DND-41 (cell line): Measurements from ENCODE around the gene ZNF195.

Experiments used
- ATAC-seq: fragments of 200-7000 bp; cut with Tn5 transposase; 3 replicates; pipeline ENCODE4 v1.9.1; 2021; ENCODE audit warnings: low read depth; ENCODE audit not compliant: insufficient read depth
- DNase-seq: peaks from one replicate; pipeline ENCODE4 v3.0.0-alpha.2; 2020
- H2AFZ ChIP-seq: 2 replicates; pipeline ENCODE4 v1.6.0; 2012; ENCODE audit warnings: low read depth, low read length
- H3K27ac ChIP-seq: 2 replicates; pipeline ENCODE4 v1.5.1; 2012; ENCODE audit warnings: low read length, inconsistent platforms
- H3K27me3 ChIP-seq: fragments of 200-600 bp; sonication (generic); 2 replicates; pipeline ENCODE4 v1.6.0; 2012; ENCODE audit warnings: low read length, mild to moderate bottlenecking, inconsistent platforms; ENCODE audit not compliant: insufficient read depth, poor library complexity
- H3K36me3 ChIP-seq: 2 replicates; pipeline ENCODE4 v1.5.1; 2012; ENCODE audit warnings: low read length, inconsistent platforms; ENCODE audit not compliant: insufficient read depth
- H3K4me1 ChIP-seq: 2 replicates; pipeline ENCODE4 v1.5.1; 2012; ENCODE audit warnings: mild to moderate bottlenecking, low read length; ENCODE audit not compliant: insufficient read depth
- H3K4me2 ChIP-seq: 2 replicates; pipeline ENCODE4 v1.6.0; 2012; ENCODE audit warnings: mild to moderate bottlenecking, moderate library complexity, low read length, inconsistent platforms; ENCODE audit not compliant: insufficient read depth
- H3K4me3 ChIP-seq, 2 experiments: fragments of 200-600 bp in 1 of 2; shearing (Covaris generic) in 1 of 2; 2 replicates each; pipeline ENCODE4 v1.5.1; 2012 to 2016; ENCODE audit warnings: inconsistent platforms in 2 of 2, low read length in 2 of 2, mild to moderate bottlenecking in 2 of 2, low read depth in 1 of 2, moderate library complexity in 1 of 2
- H3K79me2 ChIP-seq: 2 replicates; pipeline ENCODE4 v1.6.0; 2012; ENCODE audit warnings: low read length, inconsistent platforms; ENCODE audit not compliant: insufficient read depth
- H3K9ac ChIP-seq: 2 replicates; pipeline ENCODE4 v1.6.0; 2012; ENCODE audit warnings: low read depth, mild to moderate bottlenecking, inconsistent platforms, low read length, moderate library complexity
- H3K9me3 ChIP-seq: 2 replicates; pipeline ENCODE4 v1.5.1; 2012; ENCODE audit warnings: low read length, moderate library complexity, mild to moderate bottlenecking, inconsistent platforms; ENCODE audit not compliant: insufficient read depth, severe bottlenecking
- H4K20me1 ChIP-seq: 2 replicates; pipeline ENCODE4 v1.6.0; 2012; ENCODE audit warnings: low read length; ENCODE audit not compliant: insufficient read depth
- CTCF ChIP-seq: IDR thresholded peaks from 2 replicates; pipeline ENCODE4 v1.5.1; 2012; ENCODE audit warnings: borderline replicate concordance, low read length, moderate library complexity, mild to moderate bottlenecking; ENCODE audit not compliant: poor library complexity, severe bottlenecking; ENCODE audit errors: extremely low read depth
- EZH2 ChIP-seq: IDR thresholded peaks from 3 replicates; pipeline ENCODE4 v1.6.1; 2012; ENCODE audit warnings: borderline replicate concordance, low read depth, mild to moderate bottlenecking, moderate library complexity, low read length, inconsistent platforms; ENCODE audit not compliant: severe bottlenecking

The ZNF195 gene

GRCh38 chr11:3370311-3370870 is 8.6 kb downstream of the ZNF195 start:
- ATAC-seq (no peak), DNase-seq (no peak)
- H3K36me3 ChIP-seq = peaks cover 95% of the 10 kb centered on the region
- H4K20me1 ChIP-seq = peaks cover 25% of the 10 kb centered on the region; the same call in 1 of the 2 replicates
- no peak overlapping the region for H3K9ac ChIP-seq
- no peak overlapping the region for H3K4me2 ChIP-seq
- H3K9me3 ChIP-seq = peaks cover 16% of the 10 kb centered on the region
- TF ChIP-seq EZH2 (no peak), CTCF (no peak)
- peaks cover 59% of the 10 kb centered on the region for H3K79me2 ChIP-seq
- H3K27ac ChIP-seq = no peak overlapping the region
- H2AFZ ChIP-seq = no peak overlapping the region
- peaks cover 16% of the 10 kb centered on the region for H3K4me1 ChIP-seq
- H3K27me3 ChIP-seq = no peaks in the 10 kb centered on the region
- H3K4me3 ChIP-seq = no peak overlapping the region

- Histone ChIP-seq H3K9ac (no peak overlapping the region), H3K4me3 (no peak overlapping the region), H3K4me1 (peaks cover 7% of the 10 kb centered on the region; the same call in 1 of the 2 replicates), H3K27ac (no peak overlapping the region), H3K79me2 (peaks cover 52% of the 10 kb centered on the region), H2AFZ (no peak overlapping the region), H3K27me3 (no peaks in the 10 kb centered on the region), H4K20me1 (peaks cover 16% of the 10 kb centered on the region; the same call in 1 of the 2 replicates), H3K4me2 (no peak overlapping the region), H3K36me3 (peaks cover 96% of the 10 kb centered on the region), H3K9me3 (peaks cover 23% of the 10 kb centered on the region)
- DNase-seq (no peak), ATAC-seq (no peak)
- TF ChIP-seq CTCF (no peak), EZH2 (no peak)
Measured at GRCh38 chr11:3369366-3369765, 9.6 kb downstream of the ZNF195 start.

- Histone ChIP-seq H3K79me2 (peaks cover 46% of the 10 kb centered on the region), H3K9me3 (peaks cover 33% of the 10 kb centered on the region), H3K4me1 (no peaks in the 10 kb centered on the region), H3K36me3 (peaks cover 97% of the 10 kb centered on the region), H3K9ac (no peak overlapping the region), H3K27ac (no peak overlapping the region), H2AFZ (no peak overlapping the region), H4K20me1 (peaks cover 13% of the 10 kb centered on the region; the same call in 1 of the 2 replicates), H3K27me3 (no peaks in the 10 kb centered on the region), H3K4me2 (no peak overlapping the region), H3K4me3 (no peak overlapping the region)
- ATAC-seq (no peak), DNase-seq (no peak)
- TF ChIP-seq CTCF (no peak), EZH2 (no peak)
Measured at GRCh38 chr11:3368199-3368598, 10.7 kb downstream of the ZNF195 start.
